Activated B cell treated with CpG ODN at 0.5 μM for 24 hours (primary cell): ENCODE results near the gene TRAP1. TPM values are rescaled to one million over a fixed set of nuclear protein-coding genes. Genes with fewer than 3 reads are reported as not detected.

Source experiments
- ATAC-seq: fragments of 200-7000 bp; cut with Tn5 transposase; one replicate; pipeline ENCODE4 v1.10.0; 2021; ENCODE audit warnings: low read depth, mild to moderate bottlenecking, moderate library complexity
- CTCF ChIA-PET: fragments of 350-600 bp; sonication (Branson Sonifier 250); formaldehyde crosslinking; loops from one replicate; lab custom pipeline; 2021; ENCODE audit warnings: antibody characterized with exemption; lab: Charles Lee
- POLR2A ChIA-PET: fragments of 350-600 bp; sonication (Branson Sonifier 250); formaldehyde crosslinking; loops from one replicate; lab custom pipeline; 2021; ENCODE audit warnings: antibody characterized with exemption; lab: Charles Lee
- DNase-seq: peaks from one replicate; pipeline ENCODE4 v3.0.0; 2022
- H3K27ac Mint-ChIP-seq: one replicate; pipeline ENCODE4 v1.8.0; 2020; ENCODE audit warnings: mixed read lengths
- H3K27me3 Mint-ChIP-seq: one replicate; pipeline ENCODE4 v1.8.0; 2021; ENCODE audit warnings: mixed read lengths
- H3K36me3 Mint-ChIP-seq: one replicate; pipeline ENCODE4 v1.8.0; 2021; ENCODE audit warnings: low read depth, mixed read lengths
- H3K4me1 Mint-ChIP-seq: one replicate; pipeline ENCODE4 v1.8.0; 2021; ENCODE audit warnings: mixed read lengths
- H3K4me3 Mint-ChIP-seq: one replicate; pipeline ENCODE4 v1.8.0; 2020; ENCODE audit warnings: mild to moderate bottlenecking, mixed read lengths
- H3K9me3 Mint-ChIP-seq: one replicate; pipeline ENCODE4 v1.8.0; 2020; ENCODE audit warnings: mixed read lengths
- intact Hi-C: fragments of 100-400 bp; cut with micrococcal nuclease; formaldehyde crosslinking; loops from one replicate; pipeline ENCODE4 v1.15.1; 2024
- total RNA-seq: library from RNA; stranded (reverse); gene quantifications from 2 replicates; pipeline ENCODE4 v1.2.3, GENCODE V29; 2022
- TF ChIP-seq, protein P1 (sequence below): fragments of 200-600 bp; IDR thresholded peaks from one replicate; pipeline ENCODE4 v1.8.0; 2022; ENCODE audit warnings: antibody characterized with exemption, mild to moderate bottlenecking

TRAP1 gene
- total RNA-seq, 1 donor from 2014 or later: 82.2 TPM

DNA sequence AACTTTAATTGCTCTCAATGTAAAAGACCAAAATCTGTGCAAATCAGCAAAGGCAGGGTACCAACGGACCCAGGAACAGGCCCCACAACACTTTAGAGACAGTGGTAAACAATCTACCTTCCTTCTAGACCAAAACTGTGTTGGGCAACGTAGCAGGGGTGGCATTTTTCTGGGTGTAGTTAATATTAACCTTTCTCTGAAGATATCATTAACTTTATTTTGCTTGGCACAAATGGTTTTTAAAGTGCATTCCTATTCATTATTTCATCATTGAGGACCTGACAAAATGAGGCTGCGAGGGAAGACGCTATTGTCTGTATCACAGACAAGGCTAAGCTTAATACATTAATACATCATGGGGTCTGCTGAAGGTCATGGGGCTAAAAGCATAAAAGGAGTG is 37.9 kb upstream of the TRAP1 start:
- intact Hi-C loops: no loop called here
- ChIA-PET POLR2A (no interaction called here), CTCF (no interaction called here)
- no peak for DNase-seq
- TF ChIP-seq, protein P1, sequence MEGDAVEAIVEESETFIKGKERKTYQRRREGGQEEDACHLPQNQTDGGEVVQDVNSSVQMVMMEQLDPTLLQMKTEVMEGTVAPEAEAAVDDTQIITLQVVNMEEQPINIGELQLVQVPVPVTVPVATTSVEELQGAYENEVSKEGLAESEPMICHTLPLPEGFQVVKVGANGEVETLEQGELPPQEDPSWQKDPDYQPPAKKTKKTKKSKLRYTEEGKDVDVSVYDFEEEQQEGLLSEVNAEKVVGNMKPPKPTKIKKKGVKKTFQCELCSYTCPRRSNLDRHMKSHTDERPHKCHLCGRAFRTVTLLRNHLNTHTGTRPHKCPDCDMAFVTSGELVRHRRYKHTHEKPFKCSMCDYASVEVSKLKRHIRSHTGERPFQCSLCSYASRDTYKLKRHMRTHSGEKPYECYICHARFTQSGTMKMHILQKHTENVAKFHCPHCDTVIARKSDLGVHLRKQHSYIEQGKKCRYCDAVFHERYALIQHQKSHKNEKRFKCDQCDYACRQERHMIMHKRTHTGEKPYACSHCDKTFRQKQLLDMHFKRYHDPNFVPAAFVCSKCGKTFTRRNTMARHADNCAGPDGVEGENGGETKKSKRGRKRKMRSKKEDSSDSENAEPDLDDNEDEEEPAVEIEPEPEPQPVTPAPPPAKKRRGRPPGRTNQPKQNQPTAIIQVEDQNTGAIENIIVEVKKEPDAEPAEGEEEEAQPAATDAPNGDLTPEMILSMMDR: no peak
- Mint-ChIP-seq H3K27ac (no peak overlapping the region), H3K36me3 (peaks cover 85% of the 10 kb centered on the region), H3K4me3 (no peak overlapping the region), H3K27me3 (no peaks in the 10 kb centered on the region), H3K9me3 (no peaks in the 10 kb centered on the region), H3K4me1 (no peaks in the 10 kb centered on the region)
- no peak for ATAC-seq

DNA sequence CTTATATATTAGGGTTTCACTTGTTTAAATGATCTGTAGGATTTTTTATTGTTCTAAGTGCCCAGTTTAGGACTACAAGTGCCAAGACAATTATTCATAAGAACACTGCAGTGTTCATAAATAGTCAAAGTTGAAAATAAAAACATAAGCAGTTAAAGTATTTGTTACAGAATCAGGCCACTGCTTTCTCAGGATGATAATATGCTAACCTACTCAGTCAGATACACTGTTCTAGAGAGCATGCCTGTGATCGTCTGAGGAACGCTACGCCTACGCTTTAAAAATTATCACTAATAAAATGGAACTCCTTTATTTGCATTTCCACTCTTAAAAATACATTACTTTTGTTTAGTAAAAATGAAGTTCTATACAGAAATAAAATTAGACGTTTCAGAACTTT is 37.4 kb upstream of the TRAP1 start:
- intact Hi-C loops: no loop called here
- no peaks in the 10 kb centered on the region for H3K4me1 Mint-ChIP-seq
- no peak for DNase-seq
- no peaks in the 10 kb centered on the region for H3K27me3 Mint-ChIP-seq
- H3K27ac Mint-ChIP-seq: no peak overlapping the region
- peaks cover 89% of the 10 kb centered on the region for H3K36me3 Mint-ChIP-seq
- H3K4me3 Mint-ChIP-seq: no peak overlapping the region
- CTCF ChIA-PET: no interaction called here
- ATAC-seq: no peak
- H3K9me3 Mint-ChIP-seq: no peaks in the 10 kb centered on the region
- POLR2A ChIA-PET: no interaction called here
- TF ChIP-seq, protein P1: no peak

DNA sequence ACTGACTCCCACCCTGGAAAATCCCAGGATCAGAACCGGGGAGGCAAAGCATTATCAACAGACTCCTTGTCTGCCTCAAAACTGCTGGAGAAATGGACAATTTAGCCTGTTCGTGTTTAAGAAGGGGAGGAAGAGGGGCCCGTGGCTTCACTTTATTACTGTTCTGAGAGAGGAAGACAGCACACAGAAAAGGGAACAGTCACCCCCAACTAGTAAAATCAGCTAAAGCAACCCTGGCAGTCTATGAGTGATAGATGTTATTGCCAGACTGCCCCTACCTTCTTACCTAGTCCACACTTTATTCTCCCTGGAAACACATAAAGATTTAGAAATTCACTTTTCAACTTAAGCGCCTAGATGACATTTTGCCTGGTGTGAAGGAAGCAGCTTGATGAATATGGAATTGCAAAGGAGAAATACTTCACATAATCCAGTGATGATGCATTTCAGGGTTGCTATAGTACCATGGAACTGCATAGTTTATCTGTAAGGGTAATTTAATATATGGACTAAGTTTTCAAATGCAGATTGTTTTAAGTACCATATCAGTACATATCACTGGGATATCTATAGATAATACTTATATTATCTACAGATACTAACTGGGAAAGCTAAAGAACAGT is 36.9 kb upstream of the TRAP1 start:
- no peak for DNase-seq
- Mint-ChIP-seq H3K27me3 (no peaks in the 10 kb centered on the region), H3K4me3 (no peak overlapping the region), H3K36me3 (peaks cover 88% of the 10 kb centered on the region), H3K4me1 (no peaks in the 10 kb centered on the region), H3K27ac (no peak overlapping the region), H3K9me3 (no peaks in the 10 kb centered on the region)
- no peak for ATAC-seq
- ChIA-PET CTCF (no interaction called here), POLR2A (no interaction called here)
- intact Hi-C loops: no loop called here
- TF ChIP-seq, protein P1: no peak

DNA sequence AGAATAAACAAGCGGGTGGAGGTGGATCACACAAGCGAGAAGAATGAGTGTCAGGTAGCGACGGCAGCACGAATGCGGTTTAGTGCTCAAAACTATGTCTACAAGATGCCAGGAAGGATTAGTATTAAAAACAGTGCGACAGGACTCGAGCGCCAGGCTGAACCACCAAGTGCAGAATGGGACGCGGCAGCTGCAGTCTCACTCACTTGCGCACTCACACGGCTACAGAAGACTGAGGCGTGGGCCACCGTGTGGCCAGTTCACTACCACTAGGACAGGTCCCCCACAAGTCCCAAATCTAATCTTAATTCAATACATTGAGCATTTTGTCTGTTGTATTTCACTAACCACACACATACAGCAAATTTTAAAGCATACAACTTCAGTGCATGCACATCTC is 35.7 kb upstream of the TRAP1 start:
- CTCF ChIA-PET: no interaction called here
- ATAC-seq: no peak
- POLR2A ChIA-PET: no interaction called here
- no peak for DNase-seq
- intact Hi-C loops: no loop called here
- TF ChIP-seq, protein P1: no peak
- H3K36me3 Mint-ChIP-seq: peaks cover 87% of the 10 kb centered on the region
- H3K4me3 Mint-ChIP-seq: no peak overlapping the region
- H3K4me1 Mint-ChIP-seq: no peaks in the 10 kb centered on the region
- no peaks in the 10 kb centered on the region for H3K9me3 Mint-ChIP-seq
- no peaks in the 10 kb centered on the region for H3K27me3 Mint-ChIP-seq
- peak overlapping the region; percentile 12 for H3K27ac Mint-ChIP-seq

DNA sequence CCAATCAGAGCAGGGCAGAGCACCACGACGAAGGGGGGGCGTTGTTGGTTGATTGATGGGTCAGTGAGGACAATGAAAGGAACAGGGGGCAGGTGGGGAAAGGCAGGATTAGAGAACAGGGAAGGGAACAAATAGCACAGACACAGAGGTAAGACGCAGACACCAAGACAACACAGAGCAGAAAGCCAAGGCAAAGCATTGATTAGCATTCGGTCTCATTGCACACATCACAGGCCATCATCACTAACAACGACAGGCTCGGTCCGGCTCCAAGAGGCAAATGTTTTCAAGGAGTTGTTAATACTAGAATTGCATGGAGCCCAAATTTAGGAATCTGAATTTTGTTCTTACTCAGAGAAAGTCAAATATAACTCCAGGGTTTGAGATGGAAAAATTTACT is 34.6 kb upstream of the TRAP1 start:
- no peak for DNase-seq
- no peaks in the 10 kb centered on the region for H3K9me3 Mint-ChIP-seq
- POLR2A ChIA-PET: interaction anchor here (0.7 kb wide), 1 partner anchor 99 kb away, joined by 3 read pairs; no protein-coding TSS in a partner anchor
- ATAC-seq: no peak
- no peak overlapping the region for H3K4me3 Mint-ChIP-seq
- TF ChIP-seq, protein P1: no peak
- H3K4me1 Mint-ChIP-seq: no peaks in the 10 kb centered on the region
- H3K36me3 Mint-ChIP-seq: peaks cover 85% of the 10 kb centered on the region
- no peaks in the 10 kb centered on the region for H3K27me3 Mint-ChIP-seq
- intact Hi-C loops: no loop called here
- CTCF ChIA-PET: no interaction called here
- no peak overlapping the region for H3K27ac Mint-ChIP-seq
